Measurements from ENCODE around the gene RABL2B.

The RABL2B gene

DNA sequence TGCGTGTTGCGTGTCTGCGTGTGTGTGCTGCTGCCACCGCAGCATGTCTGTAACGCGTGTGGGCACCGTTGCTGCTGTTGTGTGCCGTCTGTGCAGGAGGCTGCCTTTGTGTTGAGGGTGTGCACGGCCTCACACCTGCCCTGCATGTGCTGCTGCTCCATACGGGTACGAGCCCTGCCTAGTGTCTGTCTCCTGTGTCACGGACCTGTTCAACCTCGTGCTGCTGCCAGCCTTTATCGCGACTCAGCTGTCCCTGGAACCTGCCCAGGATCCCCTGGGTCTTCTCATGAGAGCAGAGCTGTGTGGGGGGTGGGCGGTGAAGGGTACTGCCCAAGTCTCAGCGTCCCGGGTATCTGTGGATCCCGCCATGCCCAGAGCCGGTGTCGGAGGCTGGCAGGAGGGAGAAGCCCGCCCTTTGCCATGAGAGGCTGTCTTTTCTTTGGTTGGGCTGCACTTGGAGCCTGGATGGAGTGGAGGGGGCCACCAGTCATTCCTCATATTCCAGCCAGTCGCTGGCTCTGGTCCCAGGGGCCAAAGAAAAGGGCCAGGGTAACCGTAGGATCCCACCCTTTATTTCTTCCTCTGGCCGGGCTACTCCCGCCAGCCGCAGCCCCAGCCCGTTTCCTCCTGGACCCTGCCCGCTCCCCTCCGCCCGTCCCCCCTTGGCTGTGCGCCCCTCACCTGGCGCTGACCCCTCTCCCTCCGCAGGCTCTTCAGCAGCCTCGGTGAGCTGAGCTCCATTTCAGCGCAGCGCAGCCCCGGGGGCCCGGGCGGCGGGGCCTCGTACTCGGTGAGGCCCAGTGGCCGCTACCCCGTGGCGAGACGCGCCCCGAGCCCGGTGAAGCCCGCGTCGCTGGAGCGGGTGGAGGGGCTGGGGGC, 53.2 kb downstream of the RABL2B start:
- no peak for DNase-seq (ENCODE audit: low read depth)
- TF ChIP-seq, protein P1, sequence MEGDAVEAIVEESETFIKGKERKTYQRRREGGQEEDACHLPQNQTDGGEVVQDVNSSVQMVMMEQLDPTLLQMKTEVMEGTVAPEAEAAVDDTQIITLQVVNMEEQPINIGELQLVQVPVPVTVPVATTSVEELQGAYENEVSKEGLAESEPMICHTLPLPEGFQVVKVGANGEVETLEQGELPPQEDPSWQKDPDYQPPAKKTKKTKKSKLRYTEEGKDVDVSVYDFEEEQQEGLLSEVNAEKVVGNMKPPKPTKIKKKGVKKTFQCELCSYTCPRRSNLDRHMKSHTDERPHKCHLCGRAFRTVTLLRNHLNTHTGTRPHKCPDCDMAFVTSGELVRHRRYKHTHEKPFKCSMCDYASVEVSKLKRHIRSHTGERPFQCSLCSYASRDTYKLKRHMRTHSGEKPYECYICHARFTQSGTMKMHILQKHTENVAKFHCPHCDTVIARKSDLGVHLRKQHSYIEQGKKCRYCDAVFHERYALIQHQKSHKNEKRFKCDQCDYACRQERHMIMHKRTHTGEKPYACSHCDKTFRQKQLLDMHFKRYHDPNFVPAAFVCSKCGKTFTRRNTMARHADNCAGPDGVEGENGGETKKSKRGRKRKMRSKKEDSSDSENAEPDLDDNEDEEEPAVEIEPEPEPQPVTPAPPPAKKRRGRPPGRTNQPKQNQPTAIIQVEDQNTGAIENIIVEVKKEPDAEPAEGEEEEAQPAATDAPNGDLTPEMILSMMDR (conservative IDR thresholded peaks at IDR 0.05; ENCODE audit: control insufficient read depth, insufficient read depth, low read depth, low read length), result no peak
- H3K4me3 ChIP-seq (ENCODE audit: control insufficient read depth, low read depth, low read length), result no peak overlapping the region

DNA sequence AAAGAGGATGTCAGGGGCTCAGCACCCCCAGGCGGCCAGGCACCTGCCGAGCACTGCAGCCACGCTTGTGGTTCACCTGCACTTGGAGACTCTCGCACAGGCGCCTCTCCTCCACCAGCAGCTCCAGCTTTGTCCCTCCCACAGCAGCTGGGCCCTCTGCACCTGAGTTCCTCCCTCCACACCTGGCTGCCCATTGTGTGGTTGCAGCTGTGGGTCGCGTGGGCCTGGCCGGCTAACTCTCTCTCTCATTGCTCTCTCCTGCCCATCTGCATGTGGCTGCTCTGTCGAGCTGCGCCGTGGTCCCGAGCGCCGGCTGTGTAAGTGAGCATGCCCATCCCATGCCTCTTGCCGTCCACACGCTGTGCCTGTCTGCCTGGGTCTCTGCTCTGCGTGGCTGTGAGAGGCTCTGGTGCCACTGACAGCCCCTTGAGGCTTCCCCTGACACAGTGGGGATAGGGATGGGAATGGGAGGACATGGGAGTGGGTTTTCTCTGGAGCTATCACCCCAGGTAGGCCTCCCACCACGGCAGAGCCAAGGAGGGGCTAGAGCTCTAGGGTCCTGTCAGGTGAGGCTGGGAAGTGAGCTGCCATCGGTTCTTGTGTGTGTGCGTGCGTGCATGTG, 53.9 kb downstream of the RABL2B start:
- no peak for DNase-seq (ENCODE audit: low read depth)
- H3K4me3 ChIP-seq (ENCODE audit: control insufficient read depth, low read depth, low read length), result no peak overlapping the region
- TF ChIP-seq, protein P1 (conservative IDR thresholded peaks at IDR 0.05; ENCODE audit: control insufficient read depth, insufficient read depth, low read depth, low read length), result no peak

DNA sequence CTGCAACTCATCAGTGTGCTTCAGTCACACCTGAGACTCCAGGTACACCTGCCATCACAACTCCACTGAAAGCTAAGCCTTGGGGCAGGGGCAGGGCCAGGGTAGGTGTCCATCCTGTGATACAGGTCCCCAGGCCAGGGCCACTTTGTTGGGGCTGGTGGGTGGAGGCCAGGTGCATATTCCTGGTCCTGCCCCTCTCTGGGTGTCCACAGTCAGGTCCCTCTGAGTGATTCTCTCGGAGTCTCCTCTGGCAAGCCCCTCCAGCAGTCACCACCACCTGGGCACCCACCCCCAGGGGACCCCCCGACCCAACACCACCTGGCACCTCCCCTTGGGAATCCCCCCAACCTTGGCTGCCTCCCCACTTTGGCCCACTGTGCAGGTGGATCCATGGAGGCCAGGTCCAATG, 54.9 kb downstream of the RABL2B start:
- TF ChIP-seq, protein P1 (conservative IDR thresholded peaks at IDR 0.05; ENCODE audit: control insufficient read depth, insufficient read depth, low read depth, low read length), result no peak
- H3K4me3 ChIP-seq (ENCODE audit: control insufficient read depth, low read depth, low read length), result no peak overlapping the region
- DNase-seq (ENCODE audit: low read depth), result no peak

DNA sequence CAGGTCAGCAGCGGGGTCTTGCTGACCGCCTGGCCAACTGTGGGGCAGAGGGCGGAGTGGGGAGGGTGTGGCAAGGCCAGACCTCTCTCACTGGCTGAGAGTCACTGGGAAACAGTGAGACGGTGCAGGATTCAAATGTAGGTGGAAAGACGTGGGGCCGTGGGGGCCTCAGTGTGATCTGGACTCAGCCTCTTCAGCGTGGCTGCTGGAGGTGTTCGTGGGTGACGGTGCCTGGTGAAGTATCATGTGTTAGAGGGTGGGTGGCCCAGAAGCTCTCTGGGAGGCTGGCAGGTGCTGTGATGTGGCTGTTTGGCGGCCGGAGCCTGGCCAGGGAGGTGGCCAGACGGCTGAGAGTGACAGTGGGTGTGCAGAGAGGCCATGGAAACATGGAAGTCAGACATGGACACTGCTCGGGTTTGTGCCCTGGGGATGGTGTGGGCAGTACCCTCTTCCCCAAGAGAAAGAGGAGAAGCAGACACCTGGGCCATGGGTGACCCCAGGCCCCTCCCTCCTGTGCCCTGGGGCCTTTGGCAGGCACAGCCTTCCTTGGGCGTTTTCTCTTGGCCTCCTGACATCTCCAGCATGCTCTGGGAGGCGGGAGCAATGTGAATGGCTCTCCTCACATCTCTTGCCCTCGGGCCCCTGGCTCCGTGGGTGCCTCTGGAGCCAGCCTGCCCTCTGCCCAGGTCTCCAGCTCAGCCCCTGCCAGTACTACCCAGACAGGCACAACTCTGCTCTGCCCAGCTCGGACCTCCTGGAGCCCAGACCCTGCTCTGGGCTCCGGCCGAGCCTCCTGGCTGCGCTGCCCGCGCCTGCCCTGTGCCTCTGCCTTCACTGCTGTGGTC, 55.5 kb downstream of the RABL2B start:
- DNase-seq (ENCODE audit: low read depth), result no peak
- TF ChIP-seq, protein P1 (conservative IDR thresholded peaks at IDR 0.05; ENCODE audit: control insufficient read depth, insufficient read depth, low read depth, low read length), result no peak
- no peak overlapping the region for H3K4me3 ChIP-seq (ENCODE audit: control insufficient read depth, low read depth, low read length)

DNA sequence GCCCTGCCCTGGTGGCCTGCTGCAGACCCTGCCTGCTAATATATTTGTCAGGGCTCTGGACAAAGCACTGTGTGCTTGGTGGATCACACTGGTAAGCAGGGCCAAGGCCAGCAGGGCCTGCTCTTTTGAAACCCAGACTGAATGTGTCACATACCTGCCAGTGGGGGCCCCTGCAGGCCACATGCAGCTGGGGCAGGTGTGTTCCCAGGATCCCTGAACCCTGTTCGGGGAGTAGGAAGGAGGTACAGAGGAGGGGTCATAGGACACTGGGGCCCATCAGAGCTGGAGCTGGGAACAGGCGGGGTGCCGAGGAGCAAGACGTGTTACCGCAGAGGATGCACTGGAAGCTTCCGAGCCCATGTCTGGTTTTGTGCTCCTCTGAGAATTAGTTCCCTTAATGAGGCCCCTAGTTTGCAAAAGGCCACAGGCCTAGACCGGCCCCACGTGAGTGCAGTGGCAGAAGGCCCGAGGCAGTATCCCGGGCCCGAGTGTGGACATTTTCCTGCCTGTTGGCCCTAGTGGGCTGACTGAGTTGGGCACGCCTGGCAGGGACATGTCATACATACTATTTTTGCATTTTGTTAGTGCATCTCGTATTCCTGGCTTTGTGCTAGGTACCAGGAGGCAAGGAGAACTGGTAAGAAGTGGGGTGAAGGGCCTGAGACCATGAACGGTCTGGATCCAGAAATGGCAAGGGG, 56.6 kb downstream of the RABL2B start:
- no peak for DNase-seq (ENCODE audit: low read depth)
- no peak overlapping the region for H3K4me3 ChIP-seq (ENCODE audit: control insufficient read depth, low read depth, low read length)
- TF ChIP-seq, protein P1 (conservative IDR thresholded peaks at IDR 0.05; ENCODE audit: control insufficient read depth, insufficient read depth, low read depth, low read length), result no peak

DNA sequence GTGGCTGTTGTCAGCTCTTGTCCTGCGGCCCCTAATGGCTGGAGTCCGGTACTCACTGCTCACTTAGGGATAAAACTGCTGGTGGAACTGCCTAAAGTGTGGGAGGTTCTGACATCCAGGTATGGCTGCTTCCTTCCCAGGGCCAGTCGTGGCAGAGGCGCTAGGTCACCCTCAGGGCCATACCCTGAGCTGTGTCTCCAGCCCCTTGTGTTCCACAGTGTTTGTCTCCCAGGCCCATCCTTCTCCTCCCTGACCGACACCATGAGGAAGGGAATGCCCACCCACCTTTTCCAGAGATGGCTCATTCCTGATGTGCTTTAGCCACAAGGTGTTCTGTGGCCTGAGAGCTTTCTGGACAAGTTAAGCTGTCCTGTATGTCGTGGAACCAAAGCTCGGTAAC, 57.8 kb downstream of the RABL2B start:
- H3K4me3 ChIP-seq (ENCODE audit: control insufficient read depth, low read depth, low read length), result no peak overlapping the region
- no peak for DNase-seq (ENCODE audit: low read depth)
- TF ChIP-seq, protein P1 (conservative IDR thresholded peaks at IDR 0.05; ENCODE audit: control insufficient read depth, insufficient read depth, low read depth, low read length), result no peak
